Peyer's patch (tissue), 4 donors: ENCODE results near the gene ZSWIM1.

Source experiments
- POLR2A ChIP-seq, 2 donors: fragments of 450-650 bp; IDR thresholded peaks; one replicate each; pipeline ENCODE4 v1.5.1; 2017; ENCODE audit warnings: antibody characterized with exemption in 2 of 2, mild to moderate bottlenecking in 2 of 2, moderate library complexity in 2 of 2
- TF ChIP-seq, protein P1 (sequence below), 6 experiments: fragments of 450-650 bp in 4 of 6; fragments of 200-600 bp in 2 of 6; sonication (generic) in 1 of 6; IDR thresholded peaks; one replicate each; pipeline ENCODE4 v1.5.1; 2017 to 2019; ENCODE audit warnings: antibody characterized with exemption in 6 of 6, mild to moderate bottlenecking in 3 of 6, moderate library complexity in 1 of 6

DNA sequence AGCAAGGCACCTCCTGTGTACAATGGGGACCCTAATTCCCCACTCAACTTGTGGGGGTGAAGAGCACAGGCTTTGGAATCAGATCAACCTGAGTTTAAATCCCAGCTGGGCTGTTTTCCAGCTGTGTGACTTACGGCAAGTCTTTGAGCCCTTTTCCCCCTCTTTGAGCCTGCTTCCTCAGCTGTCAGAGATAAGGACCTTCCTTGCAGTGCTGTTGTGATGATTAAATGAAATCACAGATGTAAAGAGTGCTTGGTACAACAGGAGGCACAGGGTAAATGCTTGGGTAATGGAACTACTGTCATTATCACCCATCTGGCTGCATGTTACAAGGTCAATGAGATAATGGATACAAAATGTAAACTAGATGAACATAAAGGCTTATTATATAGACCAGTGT is 44.2 kb upstream of the ZSWIM1 start:
- TF ChIP-seq, protein P1, sequence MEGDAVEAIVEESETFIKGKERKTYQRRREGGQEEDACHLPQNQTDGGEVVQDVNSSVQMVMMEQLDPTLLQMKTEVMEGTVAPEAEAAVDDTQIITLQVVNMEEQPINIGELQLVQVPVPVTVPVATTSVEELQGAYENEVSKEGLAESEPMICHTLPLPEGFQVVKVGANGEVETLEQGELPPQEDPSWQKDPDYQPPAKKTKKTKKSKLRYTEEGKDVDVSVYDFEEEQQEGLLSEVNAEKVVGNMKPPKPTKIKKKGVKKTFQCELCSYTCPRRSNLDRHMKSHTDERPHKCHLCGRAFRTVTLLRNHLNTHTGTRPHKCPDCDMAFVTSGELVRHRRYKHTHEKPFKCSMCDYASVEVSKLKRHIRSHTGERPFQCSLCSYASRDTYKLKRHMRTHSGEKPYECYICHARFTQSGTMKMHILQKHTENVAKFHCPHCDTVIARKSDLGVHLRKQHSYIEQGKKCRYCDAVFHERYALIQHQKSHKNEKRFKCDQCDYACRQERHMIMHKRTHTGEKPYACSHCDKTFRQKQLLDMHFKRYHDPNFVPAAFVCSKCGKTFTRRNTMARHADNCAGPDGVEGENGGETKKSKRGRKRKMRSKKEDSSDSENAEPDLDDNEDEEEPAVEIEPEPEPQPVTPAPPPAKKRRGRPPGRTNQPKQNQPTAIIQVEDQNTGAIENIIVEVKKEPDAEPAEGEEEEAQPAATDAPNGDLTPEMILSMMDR (IDR thresholded peaks at IDR 0.05), result no peak
- no peak for TF ChIP-seq POLR2A (IDR thresholded peaks at IDR 0.05)
